Psoas muscle (tissue), 8 donors: Measurements from ENCODE around the gene RASSF3. TPM values are rescaled to one million over a fixed set of nuclear protein-coding genes. Genes with fewer than 3 reads are reported as not detected.

ENCODE experiments used
- ATAC-seq, 4 donors: fragments of 200-7000 bp; cut with Tn5 transposase; one replicate each; pipeline ENCODE4 v1.9.1; 2020; ENCODE audit warnings: moderate library complexity in 3 of 4, mild to moderate bottlenecking in 2 of 4
- DNase-seq, 2 donors: peaks; one replicate each; pipeline ENCODE4 v3.0.0-alpha.2; 2020
- H3K27ac ChIP-seq: fragments of 200-600 bp; one replicate; pipeline ENCODE4 v1.8.0; 2022
- H3K27me3 ChIP-seq, 3 donors: fragments of 200-600 bp in 1 of 3; one replicate each; pipeline versions ENCODE4 v1.6.1 to v1.8.0; 2013 to 2022; ENCODE audit warnings: low read length in 2 of 3, mild to moderate bottlenecking in 2 of 3, moderate library complexity in 1 of 3; ENCODE audit not compliant: insufficient read depth in 3 of 3
- H3K36me3 ChIP-seq, 2 donors: fragments of 200-600 bp in 1 of 2; one replicate each; pipeline versions ENCODE4 v1.6.1 to v1.8.0; 2013 to 2022; ENCODE audit warnings: low read depth in 1 of 2, mild to moderate bottlenecking in 1 of 2, moderate library complexity in 1 of 2; ENCODE audit not compliant: insufficient read depth in 1 of 2
- H3K4me1 ChIP-seq: fragments of 200-600 bp; one replicate; pipeline ENCODE4 v1.8.0; 2022
- H3K4me3 ChIP-seq: fragments of 200-600 bp; one replicate; pipeline ENCODE4 v1.8.0; 2022; ENCODE audit warnings: mild to moderate bottlenecking
- H3K9me3 ChIP-seq: fragments of 200-600 bp; one replicate; pipeline ENCODE4 v1.8.0; 2022
- WGBS, 3 donors: extraction: QIAGEN DNeasy Blood & Tissue Kit; methylation state at CpG; one replicate each; pipeline versions ENCODE4 v1.1.6 to v1.1.7; 2013; 5-methylcytosine and 5-hydroxymethylcytosine counted together
- intact Hi-C, 2 donors: fragments of 100-400 bp; cut with DNase I; formaldehyde crosslinking; loops; one replicate each; pipeline versions ENCODE4 v1.11.0 to v1.14.2; 2022
- polyA plus RNA-seq, 3 donors: library from polyadenylated mRNA; stranded (reverse); fragments of 200-250 nt; gene quantifications; one replicate each; pipeline ENCODE4 v1.2.3, GENCODE V29; 2013
- total RNA-seq, 4 donors: library from RNA; stranded (reverse); fragmentation: NEBNext Ultra II Directional in 2 of 4; extraction: Animal tissue kit (Norgen Biotek cat#: 25700) in 2 of 4; gene quantifications; one replicate each; pipeline versions ENCODE4 v1.2.1 to v1.2.4, GENCODE V29; 2021 to 2023
- TF ChIP-seq, protein P1 (sequence below): fragments of 200-600 bp; IDR thresholded peaks from one replicate; pipeline ENCODE4 v1.8.0; 2022; ENCODE audit warnings: antibody characterized with exemption
- donor health status: healthy with polysubstance abuse.
- donor health status: DM: no; HTN: no; CAD: no; lungs with moderate emphysema.
- donor health status: Bipolar disorder and iron deficiency.
- donor health status: healthy.
- donor health status: DM: yes; HTN: yes; CAD: no.
- donor health status: DM: no; HTN: no; CAD: no.
- donor health status: DM: no; HTN: no; CAD: no.
- donor health status: DM: yes; HTN: yes; CAD: no.

Gene RASSF3
- total and polyA plus RNA-seq, 7 donors: 4.9 to 30.6 (median 14.5) TPM

DNA sequence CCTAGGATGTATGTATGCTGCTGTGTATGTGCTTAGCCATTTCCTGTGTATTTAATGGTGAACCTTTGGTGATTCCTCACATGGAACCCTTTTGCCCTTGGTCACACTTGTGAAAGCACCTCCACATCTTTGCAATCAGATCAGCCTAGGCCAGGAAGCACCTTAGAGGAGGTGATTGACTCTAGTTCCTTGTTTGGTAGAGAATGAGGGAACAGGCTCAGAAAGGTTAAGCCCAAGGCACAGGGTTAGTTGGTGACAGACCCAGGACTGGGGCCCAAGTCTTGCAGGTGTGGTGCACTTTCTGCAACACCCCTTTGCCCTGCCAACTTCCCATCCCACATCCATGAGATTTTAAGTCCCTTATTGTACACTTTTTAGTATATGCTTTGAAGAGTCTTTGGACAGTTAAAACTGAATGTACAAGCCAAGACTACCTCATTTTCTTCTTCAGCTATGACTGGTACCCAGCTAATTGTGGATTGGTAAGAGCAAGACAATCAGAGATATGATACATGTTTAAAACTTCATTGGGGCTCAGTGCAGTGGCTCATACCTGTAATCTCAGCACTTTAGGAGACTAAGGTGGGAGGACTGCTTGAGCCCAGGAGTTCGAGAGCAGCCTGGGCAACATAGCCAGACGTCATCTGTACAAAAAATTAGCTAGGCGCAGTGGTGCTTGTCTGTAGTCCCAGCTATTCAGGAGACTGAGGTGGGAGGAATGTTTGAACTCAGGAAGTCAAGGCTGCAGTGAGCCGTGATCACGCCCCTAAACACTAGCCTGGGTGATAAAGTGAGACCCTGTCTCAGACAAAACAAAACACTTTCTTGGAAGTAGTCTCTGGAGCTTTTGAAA is 71.1 kb downstream of the RASSF3 start:
- Histone ChIP-seq H3K27ac (no peak overlapping the region), H3K36me3 (peaks cover 0 to 9% of the 10 kb centered on the region in 2 donors), H3K27me3 (no peaks in the 10 kb centered on the region), H3K4me3 (no peak overlapping the region), H3K9me3 (no peaks in the 10 kb centered on the region), H3K4me1 (peaks cover 9% of the 10 kb centered on the region)
- 83 to 85% (median 84%) methylated on average over 5 of the region's 5 CpGs for WGBS, 3 donors
- DNase-seq (no peak), ATAC-seq (no peak)
- intact Hi-C loops: no loop called here
- TF ChIP-seq, protein P1, sequence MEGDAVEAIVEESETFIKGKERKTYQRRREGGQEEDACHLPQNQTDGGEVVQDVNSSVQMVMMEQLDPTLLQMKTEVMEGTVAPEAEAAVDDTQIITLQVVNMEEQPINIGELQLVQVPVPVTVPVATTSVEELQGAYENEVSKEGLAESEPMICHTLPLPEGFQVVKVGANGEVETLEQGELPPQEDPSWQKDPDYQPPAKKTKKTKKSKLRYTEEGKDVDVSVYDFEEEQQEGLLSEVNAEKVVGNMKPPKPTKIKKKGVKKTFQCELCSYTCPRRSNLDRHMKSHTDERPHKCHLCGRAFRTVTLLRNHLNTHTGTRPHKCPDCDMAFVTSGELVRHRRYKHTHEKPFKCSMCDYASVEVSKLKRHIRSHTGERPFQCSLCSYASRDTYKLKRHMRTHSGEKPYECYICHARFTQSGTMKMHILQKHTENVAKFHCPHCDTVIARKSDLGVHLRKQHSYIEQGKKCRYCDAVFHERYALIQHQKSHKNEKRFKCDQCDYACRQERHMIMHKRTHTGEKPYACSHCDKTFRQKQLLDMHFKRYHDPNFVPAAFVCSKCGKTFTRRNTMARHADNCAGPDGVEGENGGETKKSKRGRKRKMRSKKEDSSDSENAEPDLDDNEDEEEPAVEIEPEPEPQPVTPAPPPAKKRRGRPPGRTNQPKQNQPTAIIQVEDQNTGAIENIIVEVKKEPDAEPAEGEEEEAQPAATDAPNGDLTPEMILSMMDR: no peak

DNA sequence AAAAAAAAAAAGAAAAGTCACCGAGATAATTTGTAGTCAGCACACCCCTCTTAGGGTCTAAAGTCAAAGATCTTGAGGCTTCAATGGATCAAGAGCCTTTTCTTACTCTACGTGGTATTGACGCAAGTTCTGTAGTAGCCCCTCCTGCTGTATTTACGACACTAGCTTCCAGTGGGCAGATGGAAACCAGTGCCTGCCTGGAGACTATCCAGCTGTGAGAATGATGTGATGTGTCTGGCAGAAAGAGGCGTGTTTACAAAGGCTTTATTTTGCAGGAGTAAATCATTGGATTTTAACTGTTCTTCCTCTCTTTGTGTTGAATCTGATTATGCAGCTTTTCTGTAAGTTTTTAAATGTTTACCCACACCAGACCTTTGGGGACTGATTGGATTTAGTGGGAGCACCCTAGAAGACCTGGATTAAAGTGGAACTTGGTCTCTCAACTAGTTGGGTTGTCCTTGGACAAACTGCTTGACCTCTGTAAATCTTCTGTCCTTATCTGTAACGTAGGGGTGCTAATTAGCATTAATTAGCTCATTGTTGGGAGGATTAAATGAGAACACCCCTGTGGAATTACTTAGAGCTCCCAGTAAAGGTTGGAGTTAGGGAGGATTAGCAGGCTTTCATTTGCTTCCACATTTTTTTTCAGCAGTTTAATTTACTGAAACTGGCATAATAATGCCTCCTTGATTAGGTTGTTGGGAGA is 72.4 kb downstream of the RASSF3 start:
- TF ChIP-seq, protein P1: no peak
- DNase-seq (no peak), ATAC-seq (no peak)
- H3K4me1 ChIP-seq: peaks cover 11% of the 10 kb centered on the region
- H3K27me3 ChIP-seq: no peaks in the 10 kb centered on the region
- H3K9me3 ChIP-seq: no peaks in the 10 kb centered on the region
- intact Hi-C loops: no loop called here
- no peak overlapping the region for H3K27ac ChIP-seq
- no peak overlapping the region for H3K4me3 ChIP-seq
- peaks cover 0 to 9% of the 10 kb centered on the region in 2 donors for H3K36me3 ChIP-seq
- 43 to 60% (median 56%) methylated on average over 6 of the region's 6 CpGs for WGBS, 3 donors

DNA sequence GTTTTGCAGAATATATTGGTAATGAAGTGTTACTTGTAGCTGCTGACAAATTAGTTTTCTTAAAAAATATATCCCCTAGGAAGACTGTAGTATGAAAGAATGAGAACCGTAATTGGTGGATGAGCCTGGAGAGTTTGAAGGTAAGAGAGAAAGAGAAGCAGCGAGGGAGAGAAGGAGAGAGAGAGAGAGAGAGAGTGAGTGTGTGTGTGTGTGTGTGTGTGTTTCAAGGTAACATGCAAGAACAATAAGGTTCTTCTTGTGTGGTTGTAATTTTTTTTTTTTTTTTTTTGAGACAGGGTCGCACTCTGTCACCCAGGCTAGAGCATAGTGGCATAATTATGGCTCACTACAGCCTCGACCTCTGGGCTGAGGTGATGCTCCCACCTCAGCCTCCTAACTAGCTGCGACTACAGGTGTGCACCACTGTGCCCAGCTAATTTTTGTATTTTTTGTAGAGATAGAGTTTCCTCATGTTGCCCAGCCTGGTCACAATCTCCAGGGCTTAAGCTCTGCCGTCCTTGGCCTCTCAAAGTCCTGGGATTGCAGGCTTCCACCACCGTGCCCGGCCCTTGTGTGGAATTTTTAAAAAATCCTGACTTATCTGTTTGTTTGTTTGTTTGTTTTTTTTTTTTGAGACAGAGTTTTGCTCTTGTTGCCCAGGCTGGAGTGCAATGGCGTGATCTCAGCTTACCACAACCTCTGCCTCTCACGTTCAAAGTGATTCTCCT is 73.7 kb downstream of the RASSF3 start:
- Histone ChIP-seq H3K27me3 (no peaks in the 10 kb centered on the region), H3K9me3 (no peaks in the 10 kb centered on the region), H3K36me3 (peaks cover 5 to 9% of the 10 kb centered on the region in 2 donors), H3K4me1 (peaks cover 15% of the 10 kb centered on the region), H3K27ac (no peak overlapping the region), H3K4me3 (no peak overlapping the region)
- WGBS, 3 donors: 93 to 97% (median 94%) methylated on average over 10 of the region's 10 CpGs
- intact Hi-C loops: no loop called here
- TF ChIP-seq, protein P1: no peak
- no peak for DNase-seq
- no peak for ATAC-seq

DNA sequence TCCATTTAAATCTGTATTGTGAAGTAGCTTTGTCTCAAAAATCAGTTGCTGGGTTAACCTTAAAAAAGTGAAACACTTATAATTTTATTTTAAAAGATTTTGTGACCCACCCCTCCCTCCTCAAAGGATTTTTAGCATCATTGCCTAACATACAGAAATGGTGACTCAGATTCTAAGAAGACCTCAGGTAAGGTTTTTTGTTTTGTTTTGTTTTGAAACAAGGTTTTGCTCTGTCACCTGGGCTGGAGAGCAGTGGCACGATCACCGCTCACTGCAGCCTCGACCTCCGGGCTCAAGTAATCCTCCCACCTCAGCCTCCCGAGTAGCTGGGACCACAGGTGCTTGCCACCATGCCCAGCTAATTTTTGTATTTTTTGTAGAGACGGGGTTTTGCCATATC is 74.8 kb downstream of the RASSF3 start:
- Histone ChIP-seq H3K4me1 (peaks cover 9% of the 10 kb centered on the region), H3K27ac (no peak overlapping the region), H3K4me3 (no peak overlapping the region), H3K27me3 (no peaks in the 10 kb centered on the region), H3K9me3 (no peaks in the 10 kb centered on the region), H3K36me3 (peaks cover 5 to 9% of the 10 kb centered on the region in 2 donors)
- WGBS, 3 donors: 94 to 95% (median 95%) methylated on average over 6 of the region's 6 CpGs
- DNase-seq (no peak), ATAC-seq (no peak)
- intact Hi-C loops: no loop called here
- TF ChIP-seq, protein P1: no peak
